ENCODE measurements around the gene MIS18BP1.
A peak's percentile ranks its signal among the peaks of the same experiment; 100 is the strongest.
"Not testable (repeated sequence)": the region's sequence is repeated elsewhere in the genome, so short reads cannot be mapped to it uniquely, and the experiment has no call there.

The MIS18BP1 gene

DNA sequence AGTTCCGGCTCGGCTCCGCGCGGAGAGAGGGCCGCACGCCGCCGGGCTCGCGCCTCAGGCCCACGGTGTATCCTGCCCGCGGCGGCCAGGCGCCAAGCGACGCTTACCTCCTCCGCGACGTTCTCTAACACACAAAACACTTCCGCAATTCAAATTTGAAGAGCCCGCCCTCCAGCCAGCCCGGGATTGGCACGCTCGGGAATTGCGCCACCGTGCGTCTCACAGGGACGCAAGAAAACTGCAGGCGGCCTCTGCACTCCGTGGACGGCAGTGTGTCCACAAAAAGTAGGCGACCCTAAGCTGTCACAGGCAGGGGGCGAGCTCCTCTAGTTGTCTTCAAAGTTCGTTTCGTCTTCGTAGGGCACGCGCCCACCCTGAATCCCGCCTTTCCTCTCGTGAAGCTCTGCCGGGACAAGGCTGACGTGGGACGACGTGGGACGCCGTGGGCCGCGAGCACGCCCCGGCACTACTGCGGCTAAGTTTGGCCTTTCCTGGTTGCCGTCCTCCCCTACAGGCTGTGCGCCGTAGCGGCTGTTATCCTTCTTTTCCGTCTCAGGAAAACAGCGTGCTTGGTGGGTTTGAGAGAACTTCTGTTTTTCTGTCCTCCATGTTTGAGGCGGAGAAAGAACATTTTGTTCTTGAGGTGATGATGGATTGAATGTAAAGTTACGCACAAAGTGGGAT is at the start of gene MIS18BP1:
TSS of gene MIS18BP1 (minus strand) at position 133 of the 684 bp plus-strand sequence. CDS start 5,916 bp downstream, outside the sequence.
- FAIRE-seq (peak; percentile 89), DNase-seq (ENCODE audit: extremely low spot score, insufficient read length, low read depth) (peak; percentile 70)

DNA sequence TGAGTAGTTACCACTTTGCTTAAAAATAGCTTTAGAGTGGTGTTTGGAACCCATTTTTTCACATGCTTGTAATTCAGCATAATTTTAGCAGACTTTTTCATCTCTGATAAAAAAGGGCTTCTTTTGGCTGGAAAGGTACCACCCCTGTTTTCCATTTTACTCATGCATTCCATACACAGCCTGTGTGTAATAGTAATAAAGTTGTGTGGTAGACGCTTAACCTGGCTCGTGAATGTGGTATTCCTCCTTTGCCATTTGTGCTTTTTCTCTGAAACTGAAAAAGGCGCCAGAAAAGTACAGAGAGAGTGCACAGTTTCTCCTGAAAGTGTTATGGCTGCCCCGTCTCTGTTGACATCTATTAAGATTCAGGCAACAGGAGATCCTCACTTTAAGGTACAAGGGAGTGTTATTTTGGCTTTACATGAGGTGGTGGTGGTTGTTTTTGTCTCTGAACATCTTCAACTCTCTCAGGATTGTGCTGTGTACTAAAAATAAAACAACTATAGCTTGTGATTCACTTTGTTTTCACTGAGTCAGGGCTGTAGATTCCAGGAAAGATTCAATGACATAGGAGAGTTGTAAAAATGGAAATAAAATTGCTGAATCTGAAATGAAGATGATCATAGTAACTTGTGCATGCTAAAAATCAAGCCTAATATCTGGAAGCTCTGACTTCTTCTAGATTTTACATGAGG is 45.6 kb upstream of the MIS18BP1 start:
- DNase-seq (ENCODE audit: extremely low spot score, insufficient read length, low read depth) (no peak), FAIRE-seq (no peak)

DNA sequence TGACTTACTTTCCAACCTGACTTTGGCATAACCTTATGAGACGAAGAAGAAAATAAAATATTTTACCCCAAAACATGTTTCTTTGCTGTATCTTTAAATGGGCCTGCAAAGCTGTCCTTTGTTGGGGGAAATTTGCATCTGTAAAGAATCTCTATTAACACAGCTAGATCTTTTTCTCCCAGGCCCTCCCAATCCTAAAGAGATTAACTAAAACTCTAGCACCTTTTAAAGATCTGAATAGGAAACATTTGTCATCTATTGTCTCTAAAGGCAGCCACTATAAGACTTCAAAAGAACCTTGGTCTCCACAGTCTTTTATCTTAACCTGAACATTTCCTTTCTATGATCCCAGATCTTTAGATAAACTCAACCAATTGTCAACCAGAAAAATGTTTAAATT is 41.8 kb upstream of the MIS18BP1 start:
- FAIRE-seq = not testable (repeated sequence)

DNA sequence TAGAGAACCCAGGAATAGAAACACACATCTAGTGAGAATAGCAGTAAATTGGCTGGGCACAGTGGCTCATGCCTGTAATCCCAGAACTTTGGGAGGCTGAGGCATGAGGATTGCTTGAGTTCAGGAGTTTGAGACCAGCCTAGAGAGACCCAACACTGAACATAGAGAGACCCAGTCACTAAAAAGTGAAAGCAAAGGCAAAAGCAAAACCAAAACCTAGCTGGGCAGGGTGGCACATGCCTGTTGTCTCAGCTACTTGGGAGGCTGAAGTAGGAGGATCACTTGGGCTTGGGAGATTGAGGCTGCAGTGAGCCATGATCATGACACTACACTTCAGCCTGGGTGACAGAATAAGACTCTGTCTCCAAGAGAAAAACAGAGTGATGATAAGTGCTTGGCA is 37.5 kb upstream of the MIS18BP1 start:
- DNase-seq (ENCODE audit: extremely low spot score, insufficient read length, low read depth) (no peak), FAIRE-seq (no peak)

More for the DNA sequence above, 41.8 kb upstream of the MIS18BP1 start:
- not testable (repeated sequence) for DNase-seq (ENCODE audit: extremely low spot score, insufficient read length, low read depth)

DNA sequence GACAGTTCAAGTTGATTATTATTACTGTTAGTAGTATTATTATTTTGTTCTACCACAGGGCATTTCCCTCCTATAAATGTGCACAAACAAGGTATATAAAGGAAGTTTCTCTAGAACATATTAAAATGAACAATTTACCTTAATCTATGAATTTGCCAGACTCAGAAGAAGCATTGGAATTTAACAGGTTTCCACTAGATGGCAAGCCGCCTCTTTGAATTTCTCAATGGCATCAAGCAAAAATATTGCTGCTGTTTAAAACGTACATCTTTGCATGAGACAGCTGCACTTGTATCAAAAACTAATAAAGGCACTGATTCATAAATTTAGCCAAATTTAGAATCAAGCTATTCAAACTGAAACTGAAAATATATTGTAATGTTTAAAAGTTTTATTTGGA is 34.6 kb upstream of the MIS18BP1 start:
- no peak for DNase-seq (ENCODE audit: extremely low spot score, insufficient read length, low read depth)
- no peak for FAIRE-seq

DNA sequence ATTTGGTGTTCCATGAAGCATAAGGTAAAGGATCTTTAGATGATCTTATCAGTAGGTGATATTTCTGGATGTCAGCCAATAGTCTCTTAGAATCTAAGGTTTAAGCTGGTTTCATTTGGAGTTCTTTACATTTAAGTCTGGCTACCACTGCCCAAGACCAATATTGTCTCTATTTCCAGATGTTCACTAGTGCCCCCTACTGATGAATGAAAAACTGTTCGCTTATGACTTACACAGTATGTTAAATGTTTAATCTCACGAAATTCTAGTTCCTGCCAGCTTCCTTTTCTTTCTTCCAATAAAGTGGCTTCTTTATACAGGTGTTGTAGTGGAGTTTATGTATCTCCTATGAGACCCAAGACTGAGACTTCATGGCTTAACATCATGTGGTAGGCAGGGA is 31.8 kb upstream of the MIS18BP1 start:
- DNase-seq (ENCODE audit: extremely low spot score, insufficient read length, low read depth) (no peak), FAIRE-seq (no peak)

DNA sequence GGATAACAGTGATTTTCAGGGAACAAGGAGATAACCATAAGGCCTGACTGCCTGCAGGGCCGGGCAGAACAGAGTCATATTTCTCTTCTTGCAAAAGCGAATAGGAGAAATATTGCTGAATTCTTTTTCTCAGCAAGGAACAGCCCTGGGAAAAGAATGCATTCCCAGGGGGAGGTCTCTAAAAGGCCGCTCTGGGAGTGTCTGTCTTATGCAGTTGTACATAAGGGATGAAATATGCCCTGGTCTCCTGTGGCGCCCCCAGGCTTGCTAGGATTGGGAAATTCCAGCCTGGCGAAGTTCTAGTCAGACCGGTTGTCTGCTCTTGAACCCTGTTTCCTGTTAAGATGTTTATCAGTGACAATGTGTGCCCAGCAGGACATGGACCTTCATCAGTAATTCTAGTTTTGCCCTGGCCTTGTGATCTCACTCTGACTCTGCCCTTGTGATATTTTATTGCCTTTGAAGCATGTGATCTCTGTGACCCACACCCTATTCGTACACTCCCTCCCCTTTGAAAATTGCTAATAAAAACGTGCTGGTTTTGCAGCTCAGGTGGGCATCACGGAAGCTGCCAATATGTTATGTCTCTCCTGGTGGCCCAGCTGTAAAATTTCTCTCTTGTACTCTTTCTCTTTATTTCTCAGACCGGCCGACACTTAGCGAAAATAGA is 28.9 kb upstream of the MIS18BP1 start:
- FAIRE-seq; DNase-seq (ENCODE audit: extremely low spot score, insufficient read length, low read depth): not testable (repeated sequence)

DNA sequence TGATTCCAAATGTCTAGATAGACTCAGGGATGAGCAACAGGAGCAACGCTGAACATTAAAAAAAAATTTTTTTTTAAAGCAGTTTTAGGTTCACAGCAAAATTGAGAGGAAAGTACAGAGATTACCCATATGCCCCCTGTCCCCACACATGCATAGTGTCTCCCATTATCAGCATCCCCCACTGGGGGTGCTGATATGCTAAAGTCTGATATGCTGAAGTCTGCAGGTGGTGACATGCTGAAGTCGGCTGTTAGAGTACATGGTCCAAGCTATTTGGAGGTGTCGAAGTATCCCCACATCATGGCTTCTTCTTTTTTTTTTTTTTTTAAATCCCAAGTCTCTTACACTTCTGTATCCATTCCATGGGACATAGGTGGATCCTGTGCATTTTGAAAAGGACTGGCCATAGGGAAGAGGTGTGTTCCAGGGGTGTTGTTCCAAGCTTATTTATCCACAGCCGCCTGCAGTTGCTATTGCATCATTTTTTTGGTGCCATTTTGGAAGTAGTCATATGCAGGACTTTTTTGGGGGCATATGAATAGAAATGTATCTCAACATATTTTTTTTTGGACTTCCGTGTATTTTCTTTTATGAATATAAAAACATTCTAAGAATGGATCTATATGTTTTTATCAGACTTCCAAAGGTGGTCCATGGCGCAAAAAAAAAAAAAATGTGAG is 19.0 kb upstream of the MIS18BP1 start:
- FAIRE-seq = no peak
- no peak for DNase-seq (ENCODE audit: extremely low spot score, insufficient read length, low read depth)

DNA sequence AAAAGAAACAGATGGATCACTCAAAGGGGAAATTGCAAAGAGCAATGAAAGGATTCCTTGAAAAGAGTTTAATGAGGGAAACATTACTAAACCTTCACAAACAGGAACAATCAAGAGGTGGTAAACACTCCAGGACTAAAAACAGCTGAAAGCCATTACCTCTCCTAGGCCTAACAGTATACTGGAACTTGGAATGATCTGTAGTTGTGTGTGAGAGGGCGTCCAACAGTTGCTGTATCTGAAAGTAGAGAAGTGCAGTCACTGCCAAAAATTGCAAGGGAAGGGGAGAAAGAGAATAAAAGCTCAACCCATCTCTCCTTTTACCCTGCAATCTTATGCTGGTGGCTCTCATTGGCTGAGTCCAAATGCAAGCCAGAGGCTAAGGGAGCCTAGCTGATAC is 17.0 kb upstream of the MIS18BP1 start:
- no peak for FAIRE-seq
- DNase-seq (ENCODE audit: extremely low spot score, insufficient read length, low read depth) = no peak

DNA sequence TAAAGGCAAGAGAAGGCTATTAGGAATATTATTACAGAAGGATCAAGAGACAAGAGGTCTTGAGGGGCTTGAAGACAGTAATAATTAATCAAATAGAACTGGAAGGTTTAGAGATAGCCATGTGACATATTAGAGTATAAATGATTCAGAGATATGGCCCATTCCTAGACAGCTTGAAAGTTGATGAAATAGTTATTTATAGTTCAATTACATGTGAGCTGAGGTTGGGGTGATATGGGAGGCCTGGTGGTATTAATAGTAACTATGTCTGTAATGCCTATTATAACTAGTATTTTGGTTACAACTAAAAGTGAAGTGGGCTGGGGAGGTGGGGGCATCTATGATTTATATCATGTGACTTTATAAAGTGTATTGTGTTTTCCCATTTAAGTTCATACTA is 14.1 kb upstream of the MIS18BP1 start:
- DNase-seq (ENCODE audit: extremely low spot score, insufficient read length, low read depth) (no peak), FAIRE-seq (no peak)

DNA sequence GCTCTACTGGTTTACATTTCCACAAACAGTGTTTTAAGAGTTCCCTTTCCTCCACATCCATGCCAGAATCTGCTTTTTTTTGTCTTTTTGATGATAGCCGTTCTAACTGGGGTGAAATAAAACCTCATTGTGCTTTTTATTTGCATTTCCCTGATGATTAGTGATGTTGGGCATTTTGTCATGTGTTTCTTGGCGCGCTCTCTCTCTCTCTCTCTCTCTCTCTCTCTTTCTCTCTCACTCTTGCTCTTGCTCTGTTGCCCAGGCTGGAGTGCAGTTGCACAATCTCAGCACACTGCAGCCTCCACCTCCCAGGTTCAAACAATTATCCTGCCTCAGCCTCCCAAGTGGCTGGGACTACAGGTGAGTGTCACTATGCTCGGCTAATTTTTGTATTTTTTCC is 9.6 kb upstream of the MIS18BP1 start:
- FAIRE-seq (no peak), DNase-seq (ENCODE audit: extremely low spot score, insufficient read length, low read depth) (no peak)

DNA sequence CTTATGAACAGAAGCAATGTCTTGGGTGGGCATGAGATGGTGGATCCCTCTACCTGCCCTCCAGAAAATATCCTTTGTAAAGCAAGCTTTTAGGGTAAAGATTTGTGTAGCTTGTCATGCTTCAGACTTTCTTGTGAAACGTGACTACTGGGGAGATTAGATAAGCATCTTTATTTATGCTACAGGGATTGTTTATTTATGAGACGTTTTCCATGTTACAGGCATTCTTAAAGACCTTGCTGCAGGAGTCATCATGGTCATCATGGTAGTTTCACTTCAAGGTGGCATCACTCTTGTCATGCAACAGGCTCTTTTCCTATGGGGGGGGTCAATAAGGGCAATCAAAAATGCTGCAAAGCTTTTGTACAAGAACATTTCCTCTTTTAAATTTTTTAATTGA is 8.2 kb upstream of the MIS18BP1 start:
- no peak for FAIRE-seq
- DNase-seq (ENCODE audit: extremely low spot score, insufficient read length, low read depth) = no peak

DNA sequence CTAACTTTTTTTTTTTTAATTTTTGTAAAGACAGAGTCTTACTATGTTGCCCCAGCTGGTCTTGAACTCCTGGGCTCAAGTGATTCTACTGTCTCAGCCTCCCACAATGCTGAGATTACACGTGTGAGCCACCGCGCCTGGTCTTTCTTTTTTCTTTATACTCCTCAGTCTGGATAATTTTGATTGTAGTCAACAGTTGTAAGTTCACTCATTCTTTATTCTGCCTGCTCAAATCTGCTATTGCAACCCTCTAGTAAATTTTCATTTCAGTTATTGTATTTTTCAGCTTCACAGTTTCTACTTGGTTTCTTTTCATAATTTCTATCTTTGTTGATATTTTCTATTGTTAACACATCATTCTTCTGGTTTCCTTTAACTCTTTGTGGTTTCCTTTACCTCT is 5.8 kb upstream of the MIS18BP1 start:
- DNase-seq (ENCODE audit: extremely low spot score, insufficient read length, low read depth) (no peak), FAIRE-seq (no peak)

DNA sequence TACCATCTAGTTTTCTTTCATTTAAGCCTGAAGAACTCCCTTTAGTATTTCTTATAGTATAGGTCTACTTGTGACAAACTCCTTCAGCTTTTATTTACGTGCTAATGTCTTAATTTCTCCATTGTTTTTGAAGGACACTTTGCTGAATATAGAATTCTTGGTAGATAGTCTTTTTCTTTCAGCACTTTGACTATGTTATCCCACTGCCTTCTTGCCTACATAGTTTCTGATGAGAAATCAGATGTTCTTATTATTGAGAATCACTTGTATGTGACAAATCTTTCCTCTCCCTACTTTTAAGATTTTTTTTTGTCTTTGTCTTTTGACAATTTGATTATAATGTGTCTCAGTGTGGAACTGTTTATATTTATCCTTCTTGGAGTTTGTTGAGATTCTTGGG is 5.1 kb upstream of the MIS18BP1 start:
- DNase-seq (ENCODE audit: extremely low spot score, insufficient read length, low read depth) = no peak
- FAIRE-seq = no peak

DNA sequence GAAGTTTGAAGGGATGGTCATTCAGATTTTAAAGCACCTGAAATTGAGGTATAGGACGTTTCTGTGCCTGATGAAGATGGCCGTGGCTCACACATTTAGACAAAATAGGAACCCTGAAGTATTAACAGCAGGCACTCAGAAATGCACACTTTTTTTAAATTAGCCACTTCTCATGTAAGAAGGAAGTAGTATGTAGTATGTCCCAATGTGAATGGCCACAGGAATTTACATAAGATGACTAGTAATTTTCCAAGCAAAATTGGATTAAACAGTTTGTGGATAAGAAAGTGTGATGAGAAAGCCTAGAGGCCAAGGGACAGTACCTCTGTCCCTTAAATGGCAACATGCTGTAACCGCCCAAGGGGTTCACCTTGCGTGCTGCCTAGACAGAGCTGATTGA is 1.8 kb upstream of the MIS18BP1 start:
- FAIRE-seq = no peak
- DNase-seq (ENCODE audit: extremely low spot score, insufficient read length, low read depth) = no peak

DNA sequence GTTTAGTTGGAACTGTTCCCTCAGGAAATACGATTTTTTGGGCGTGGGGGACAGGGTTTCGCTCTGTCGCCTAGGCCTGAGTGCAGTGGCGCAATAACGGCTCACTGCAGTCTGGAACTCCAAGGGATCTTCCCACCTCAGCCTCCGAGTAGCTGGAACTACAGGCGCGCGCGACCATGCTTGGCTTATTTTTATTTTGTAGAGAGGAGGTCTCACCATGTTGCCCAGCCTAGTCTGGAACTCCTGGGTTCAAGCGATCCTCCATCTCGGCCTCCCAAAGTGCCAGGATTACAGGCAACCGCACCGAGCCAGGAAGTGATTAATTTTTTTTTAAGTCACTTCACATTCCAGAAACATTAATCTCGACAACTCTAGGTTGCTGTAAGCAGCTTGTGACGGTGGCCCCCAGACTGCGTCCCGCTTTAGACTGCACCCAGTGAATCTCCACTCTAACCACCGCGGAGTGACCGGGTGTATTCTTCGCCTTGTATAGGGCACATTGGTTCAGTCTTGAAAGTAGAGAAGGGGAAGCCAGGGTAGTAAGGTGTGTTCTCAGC is 830 bp upstream of the MIS18BP1 start:
- no peak for FAIRE-seq
- DNase-seq (ENCODE audit: extremely low spot score, insufficient read length, low read depth) = no peak

DNA sequence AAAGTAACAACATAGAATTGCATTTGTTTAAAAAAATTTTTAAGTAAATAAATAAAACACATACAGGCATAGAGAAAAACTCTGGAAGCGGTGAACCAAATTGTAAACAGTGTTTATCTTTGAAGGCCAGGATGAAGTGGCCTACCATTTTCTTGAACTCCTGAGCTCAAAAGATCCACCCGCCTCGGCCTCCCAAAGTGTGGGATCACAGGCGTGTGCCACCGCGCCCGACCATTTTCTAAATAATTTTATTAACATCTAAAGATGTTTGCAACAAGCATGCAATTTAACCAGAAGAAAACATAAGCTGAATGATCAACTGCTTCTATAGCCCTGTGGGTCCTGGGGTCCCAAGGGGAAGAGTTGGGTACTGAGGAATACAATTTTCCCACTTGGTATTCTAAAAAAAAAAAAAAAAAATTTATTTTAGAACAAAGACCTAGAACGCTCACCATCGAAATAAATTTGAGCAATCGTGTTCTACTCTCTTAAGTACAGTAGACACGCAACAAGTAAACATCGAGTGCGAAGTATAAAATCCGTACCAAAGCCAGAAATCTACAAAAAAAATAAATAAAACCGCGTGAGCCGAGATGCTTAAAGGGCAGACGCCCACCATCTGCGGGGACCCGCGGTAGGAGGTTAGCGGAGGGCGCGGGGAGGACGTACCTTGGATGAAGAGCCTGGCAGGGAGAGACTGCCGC is 484 bp downstream of the MIS18BP1 start:
- FAIRE-seq (no peak), DNase-seq (ENCODE audit: extremely low spot score, insufficient read length, low read depth) (no peak)

DNA sequence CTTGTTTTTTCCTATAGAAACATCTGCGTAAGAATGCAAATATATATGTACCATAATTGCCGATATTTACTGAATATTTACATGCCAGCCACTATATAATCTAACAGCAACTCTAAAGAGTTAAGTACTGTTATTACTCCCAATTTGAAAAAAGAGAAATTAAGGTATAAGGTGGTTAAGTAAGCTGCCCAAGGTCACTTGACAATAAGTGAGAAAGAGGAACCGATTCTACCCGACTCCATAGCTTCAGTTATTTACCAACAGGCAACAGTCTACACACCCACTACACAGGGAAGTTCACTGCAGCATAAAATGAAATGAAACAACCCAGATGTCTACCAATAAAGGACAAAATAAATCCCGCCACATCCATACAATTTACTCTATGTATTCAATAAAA is 1.1 kb downstream of the MIS18BP1 start:
- DNase-seq (ENCODE audit: extremely low spot score, insufficient read length, low read depth) = peak; percentile 28
- FAIRE-seq = peak; percentile 89

DNA sequence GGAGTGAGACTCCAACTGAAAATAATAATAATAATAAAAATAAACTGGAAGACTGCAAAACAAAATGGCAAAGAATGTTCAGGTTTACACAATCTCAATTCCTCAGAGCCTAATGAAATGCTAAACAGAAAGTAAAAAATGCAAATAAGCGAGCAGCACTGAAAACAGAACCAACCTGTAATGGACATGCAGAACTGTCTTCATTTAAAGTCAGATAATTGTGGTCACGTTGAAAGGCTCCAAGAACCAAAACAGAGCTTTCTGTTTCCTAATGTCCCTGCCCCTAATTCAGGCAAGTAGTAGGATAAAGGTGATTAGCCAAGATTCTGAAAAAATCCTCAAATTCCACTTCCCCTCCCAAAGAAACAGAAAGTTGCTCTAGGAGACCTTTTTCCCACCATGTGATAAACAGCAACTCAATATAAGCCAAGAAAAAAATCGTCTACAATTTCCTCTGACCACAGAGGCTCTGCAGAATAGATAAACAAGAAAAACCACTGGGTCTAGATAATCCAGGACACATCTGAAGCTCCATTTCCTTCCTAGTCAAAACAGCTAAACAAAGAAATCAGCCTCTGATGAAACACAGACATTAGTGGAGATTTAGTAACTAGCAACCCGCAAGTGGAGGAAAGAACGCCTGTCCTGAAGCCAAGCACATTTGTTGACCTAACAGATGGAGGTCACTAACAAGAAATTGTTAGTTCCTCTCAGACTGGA is 3.0 kb downstream of the MIS18BP1 start:
- DNase-seq (ENCODE audit: extremely low spot score, insufficient read length, low read depth) (no peak), FAIRE-seq (peak; percentile 71)
